ENCODE data around the gene DPP4. TPM values are rescaled to one million over a fixed set of nuclear protein-coding genes. Genes with fewer than 3 reads are reported as not detected.

Gene DPP4
- polyA plus RNA-seq (not detected in 2 replicates), polyA minus RNA-seq (not detected in 2 replicates)

DNA sequence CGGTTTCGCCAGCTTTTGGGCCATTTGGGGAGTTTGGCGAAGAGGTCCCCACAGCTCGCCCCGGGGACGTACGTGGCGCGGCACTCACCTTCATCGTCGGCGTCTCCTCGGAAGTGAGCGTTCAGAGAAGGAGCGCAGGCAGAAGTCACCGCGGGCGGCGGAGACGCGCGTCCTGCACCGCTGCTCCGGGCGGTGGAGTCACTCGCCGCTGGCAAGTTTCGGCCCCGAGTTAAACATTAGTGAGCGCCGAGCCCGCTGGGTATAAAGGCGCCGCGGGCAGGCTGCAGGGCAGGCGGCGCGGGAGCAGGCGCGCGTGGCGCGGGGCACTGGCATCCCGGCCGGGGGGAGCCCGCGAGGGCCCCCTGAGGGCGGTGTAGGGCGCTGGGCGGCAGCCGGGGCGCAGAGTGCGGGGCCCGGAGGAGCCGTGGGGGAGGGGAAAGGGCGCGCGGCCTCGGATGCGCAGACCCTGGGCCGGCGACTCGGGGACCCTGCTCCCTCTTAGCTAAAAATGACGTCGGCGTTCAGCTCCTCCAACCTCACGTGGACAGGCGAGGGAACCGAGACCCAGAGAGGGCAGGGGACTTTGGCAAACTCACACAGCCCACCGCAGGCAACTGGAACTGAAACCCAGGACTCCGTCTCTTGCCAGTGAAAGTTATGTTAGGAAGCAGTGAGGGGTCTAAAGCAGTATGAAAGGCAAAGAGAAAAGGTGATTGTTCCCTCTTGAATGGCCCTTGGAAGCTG lies at the start of gene DPP4:
TSS of gene DPP4 (minus strand) at position 328 of the 744 bp plus-strand sequence. CDS start at position 94, 234 bp downstream.
- peak within 1 kb of the TSS; percentile 28 for H3K4me2 ChIP-seq (ENCODE audit: low read length)
- H3K27me3 ChIP-seq (ENCODE audit: insufficient read depth, low read depth, low read length): peaks cover 30% of the 10 kb centered on the region
- no peak within 1 kb of the TSS for H2AFZ ChIP-seq (ENCODE audit: low read depth, low read length)
- H3K79me2 ChIP-seq (replicated peaks; ENCODE audit: insufficient read depth, low read length): no peaks in the 10 kb centered on the region
- no peaks in the 10 kb centered on the region for H4K20me1 ChIP-seq (ENCODE audit: insufficient read depth)
- no peaks in the 10 kb centered on the region for H3K9me3 ChIP-seq (ENCODE audit: low read length)
- no peaks in the 10 kb centered on the region for H3K9me2 ChIP-seq (ENCODE audit: insufficient read depth, low read length)
- no peaks in the 10 kb centered on the region for H3F3A ChIP-seq (ENCODE audit: insufficient read depth, low read length, poor library complexity, severe bottlenecking)
- H3K36me3 ChIP-seq (ENCODE audit: insufficient read depth, low read length): no peaks in the 10 kb centered on the region
- no peak within 1 kb of the TSS for H3K27ac ChIP-seq (ENCODE audit: low read length)
- no peak for TF ChIP-seq EZH2 (IDR thresholded peaks at IDR 0.05; ENCODE audit: borderline replicate concordance, insufficient read depth, low read length, poor library complexity, severe bottlenecking)
- TF ChIP-seq, protein P1, sequence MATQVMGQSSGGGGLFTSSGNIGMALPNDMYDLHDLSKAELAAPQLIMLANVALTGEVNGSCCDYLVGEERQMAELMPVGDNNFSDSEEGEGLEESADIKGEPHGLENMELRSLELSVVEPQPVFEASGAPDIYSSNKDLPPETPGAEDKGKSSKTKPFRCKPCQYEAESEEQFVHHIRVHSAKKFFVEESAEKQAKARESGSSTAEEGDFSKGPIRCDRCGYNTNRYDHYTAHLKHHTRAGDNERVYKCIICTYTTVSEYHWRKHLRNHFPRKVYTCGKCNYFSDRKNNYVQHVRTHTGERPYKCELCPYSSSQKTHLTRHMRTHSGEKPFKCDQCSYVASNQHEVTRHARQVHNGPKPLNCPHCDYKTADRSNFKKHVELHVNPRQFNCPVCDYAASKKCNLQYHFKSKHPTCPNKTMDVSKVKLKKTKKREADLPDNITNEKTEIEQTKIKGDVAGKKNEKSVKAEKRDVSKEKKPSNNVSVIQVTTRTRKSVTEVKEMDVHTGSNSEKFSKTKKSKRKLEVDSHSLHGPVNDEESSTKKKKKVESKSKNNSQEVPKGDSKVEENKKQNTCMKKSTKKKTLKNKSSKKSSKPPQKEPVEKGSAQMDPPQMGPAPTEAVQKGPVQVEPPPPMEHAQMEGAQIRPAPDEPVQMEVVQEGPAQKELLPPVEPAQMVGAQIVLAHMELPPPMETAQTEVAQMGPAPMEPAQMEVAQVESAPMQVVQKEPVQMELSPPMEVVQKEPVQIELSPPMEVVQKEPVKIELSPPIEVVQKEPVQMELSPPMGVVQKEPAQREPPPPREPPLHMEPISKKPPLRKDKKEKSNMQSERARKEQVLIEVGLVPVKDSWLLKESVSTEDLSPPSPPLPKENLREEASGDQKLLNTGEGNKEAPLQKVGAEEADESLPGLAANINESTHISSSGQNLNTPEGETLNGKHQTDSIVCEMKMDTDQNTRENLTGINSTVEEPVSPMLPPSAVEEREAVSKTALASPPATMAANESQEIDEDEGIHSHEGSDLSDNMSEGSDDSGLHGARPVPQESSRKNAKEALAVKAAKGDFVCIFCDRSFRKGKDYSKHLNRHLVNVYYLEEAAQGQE (IDR thresholded peaks at IDR 0.05; ENCODE audit: borderline replicate concordance): no peak
- TF ChIP-seq EP300 (conservative IDR thresholded peaks at IDR 0.05; ENCODE audit: poor library complexity, severe bottlenecking): no peak
- TF ChIP-seq MXI1 (conservative IDR thresholded peaks at IDR 0.05; ENCODE audit: poor library complexity, severe bottlenecking): no peak
- TF ChIP-seq POLR2AphosphoS5 (IDR thresholded peaks at IDR 0.05): no peak
- TF ChIP-seq SMC3 (conservative IDR thresholded peaks at IDR 0.05; ENCODE audit: poor library complexity): no peak
- TF ChIP-seq TAF1 (IDR thresholded peaks at IDR 0.05; ENCODE audit: low read depth): no peak
- H3K9ac ChIP-seq (ENCODE audit: low read length): peak within 1 kb of the TSS; percentile 12
- peak within 1 kb of the TSS; percentile 66 for H3K4me3 ChIP-seq (ENCODE audit: low read length)

GRCh38 chr2:162118166-162119031 lies 44.4 kb upstream of the DPP4 start:
- no peak overlapping the region for H2AFZ ChIP-seq (ENCODE audit: low read depth, low read length)
- H3K27ac ChIP-seq (ENCODE audit: low read length): no peak overlapping the region

More at GRCh38 chr2:162118166-162119031, 44.4 kb upstream of the DPP4 start:
- H3K4me3 ChIP-seq (ENCODE audit: low read length): no peak overlapping the region
- H3K79me2 ChIP-seq (replicated peaks; ENCODE audit: insufficient read depth, low read length): no peaks in the 10 kb centered on the region
- H3F3A ChIP-seq (ENCODE audit: insufficient read depth, low read length, poor library complexity, severe bottlenecking): no peaks in the 10 kb centered on the region
- no peak overlapping the region for H3K9ac ChIP-seq (ENCODE audit: low read length)
- H3K36me3 ChIP-seq (ENCODE audit: insufficient read depth, low read length): no peaks in the 10 kb centered on the region
- H3K9me3 ChIP-seq (ENCODE audit: low read length): no peaks in the 10 kb centered on the region
- H3K4me2 ChIP-seq (ENCODE audit: low read length): no peak overlapping the region
- H3K9me2 ChIP-seq (ENCODE audit: insufficient read depth, low read length): no peaks in the 10 kb centered on the region
- TF ChIP-seq CTCF (IDR thresholded peaks at IDR 0.05; ENCODE audit: poor library complexity, severe bottlenecking) (no peak), RAD21 (conservative IDR thresholded peaks at IDR 0.05) (no peak), TAF1 (IDR thresholded peaks at IDR 0.05; ENCODE audit: low read depth) (no peak), EP300 (conservative IDR thresholded peaks at IDR 0.05; ENCODE audit: poor library complexity, severe bottlenecking) (no peak), EZH2 (IDR thresholded peaks at IDR 0.05; ENCODE audit: borderline replicate concordance, insufficient read depth, low read length, poor library complexity, severe bottlenecking) (no peak), SMC3 (conservative IDR thresholded peaks at IDR 0.05; ENCODE audit: poor library complexity) (no peak), POLR2AphosphoS5 (IDR thresholded peaks at IDR 0.05) (no peak), MXI1 (conservative IDR thresholded peaks at IDR 0.05; ENCODE audit: poor library complexity, severe bottlenecking) (no peak)
- TF ChIP-seq, protein P1 (IDR thresholded peaks at IDR 0.05; ENCODE audit: borderline replicate concordance): no peak
- H4K20me1 ChIP-seq (ENCODE audit: insufficient read depth): no peaks in the 10 kb centered on the region
- no peaks in the 10 kb centered on the region for H3K27me3 ChIP-seq (ENCODE audit: insufficient read depth, low read depth, low read length)

All from neural cell (in vitro differentiated cells).